Keratinocyte (primary cell): ENCODE data around the gene CARMIL3. TPM values are rescaled to one million over a fixed set of nuclear protein-coding genes. Genes with fewer than 3 reads are reported as not detected.

Experiments used
- DNase-seq: peaks from one replicate; pipeline ENCODE4 v3.0.0-alpha.2; 2011; ENCODE audit warnings: low read depth, missing footprints, low spot score
- FAIRE-seq: peaks from 2 replicates; lab custom pipeline; 2011; peaks lifted over from hg19 to GRCh38; lab: Jason Lieb, UNC
- H2AFZ ChIP-seq: 2 replicates; pipeline ENCODE4 v1.6.0; 2012; ENCODE audit warnings: low read length, control low read depth, inconsistent platforms; ENCODE audit not compliant: control insufficient read depth
- H3K27ac ChIP-seq: 2 replicates; pipeline ENCODE4 v1.5.1; 2011; ENCODE audit warnings: low read length; ENCODE audit not compliant: control insufficient read depth, insufficient read depth
- H3K27me3 ChIP-seq: 3 replicates; pipeline ENCODE4 v1.6.0; 2011; ENCODE audit warnings: low read length; ENCODE audit not compliant: control insufficient read depth, insufficient read depth; ENCODE audit errors: extremely low read depth
- H3K36me3 ChIP-seq, 2 experiments: 2 replicates in 1 of 2; 3 replicates in 1 of 2; pipeline ENCODE4 v1.5.1; 2011; ENCODE audit warnings: low read length in 2 of 2, mild to moderate bottlenecking in 1 of 2; ENCODE audit not compliant: control insufficient read depth in 2 of 2, insufficient read depth in 2 of 2; ENCODE audit errors: extremely low read depth in 1 of 2
- H3K4me1 ChIP-seq: 3 replicates; pipeline ENCODE4 v1.5.1; 2011; ENCODE audit warnings: low read length; ENCODE audit not compliant: control insufficient read depth, insufficient read depth; ENCODE audit errors: extremely low read depth
- H3K4me2 ChIP-seq: 3 replicates; pipeline ENCODE4 v1.6.0; 2011; ENCODE audit warnings: low read depth, low read length; ENCODE audit not compliant: control insufficient read depth, insufficient read depth; ENCODE audit errors: extremely low read depth
- H3K4me3 ChIP-seq, 3 experiments: fragments of 200-600 bp in 1 of 3; sonication (generic) in 1 of 3; 2 replicates in 2 of 3; 3 replicates in 1 of 3; pipeline ENCODE4 v1.5.1; 2011 to 2016; ENCODE audit warnings: low read length in 3 of 3, mild to moderate bottlenecking in 3 of 3, control low read depth in 2 of 3, inconsistent platforms in 1 of 3, low read depth in 1 of 3, mixed read lengths in 1 of 3, mixed run types in 1 of 3, moderate library complexity in 1 of 3; ENCODE audit not compliant: control insufficient read depth in 2 of 3, insufficient read depth in 2 of 3; ENCODE audit errors: extremely low read depth in 1 of 3
- H3K79me2 ChIP-seq: 2 replicates; pipeline ENCODE4 v1.6.0; 2012; ENCODE audit warnings: low read length; ENCODE audit not compliant: control insufficient read depth, insufficient read depth
- H3K9ac ChIP-seq: 3 replicates; pipeline ENCODE4 v1.6.0; 2011; ENCODE audit warnings: low read length; ENCODE audit not compliant: control insufficient read depth, insufficient read depth; ENCODE audit errors: extremely low read depth
- H3K9me1 ChIP-seq: 3 replicates; pipeline ENCODE4 v1.6.0; 2011; ENCODE audit warnings: low read length; ENCODE audit not compliant: control insufficient read depth, insufficient read depth; ENCODE audit errors: extremely low read depth
- H3K9me3 ChIP-seq: 2 replicates; pipeline ENCODE4 v1.5.1; 2012; ENCODE audit warnings: low read depth, low read length; ENCODE audit not compliant: control insufficient read depth
- H4K20me1 ChIP-seq: 3 replicates; pipeline ENCODE4 v1.6.0; 2011; ENCODE audit warnings: low read length; ENCODE audit not compliant: control insufficient read depth, insufficient read depth; ENCODE audit errors: extremely low read depth
- CTCF ChIP-seq, 3 experiments: IDR thresholded peaks in 1 of 3; conservative IDR thresholded peaks in 1 of 3; optimal IDR thresholded peaks in 1 of 3; 2 replicates in 2 of 3; 3 replicates in 1 of 3; pipeline versions ENCODE3 to v1.5.1; 2011; ENCODE audit warnings: low read length in 3 of 3, mild to moderate bottlenecking in 3 of 3, moderate library complexity in 2 of 3, control low read depth in 1 of 3, inconsistent platforms in 1 of 3; ENCODE audit not compliant: insufficient read depth in 2 of 3; ENCODE audit errors: extremely low read depth in 1 of 3
- EZH2 ChIP-seq: IDR thresholded peaks from one replicate; pipeline ENCODE4 v1.6.1; 2012; ENCODE audit warnings: inconsistent platforms, mild to moderate bottlenecking, low read length, moderate library complexity
- dilution Hi-C: fragments of 300-500 bp; cut with MboI; formaldehyde crosslinking; loops from one replicate; pipeline ENCODE4 v1.7.0; 2020; ENCODE audit warnings: low sequenced_read_pairs; ENCODE audit not compliant: extremely low pct_ligation_motif_present
- polyA plus RNA-seq, 5 experiments: library from polyadenylated mRNA; depleted of rRNA in 3 of 5; stranded (reverse) in 3 of 5; stranded (forward) in 1 of 5; unstranded in 1 of 5; fragments of >200 nt; gene quantifications; 1 replicate in 1 of 5; 2 replicates in 3 of 5; 3 replicates in 1 of 5; pipeline versions ENCODE4 v1.2.1 to v1.2.3, GENCODE V29; 2011 to 2012; ENCODE audit warnings: missing spikeins in 2 of 5, low read depth in 1 of 5, low replicate concordance in 1 of 5

Gene CARMIL3
- polyA plus RNA-seq, 1 donor (not counting 4 experiments of a cell fraction or from before 2014, with no cell fraction given), result 0.12 TPM

- Histone ChIP-seq H2AFZ (no peak overlapping the region), H3K9me1 (no peaks in the 10 kb centered on the region), H3K27me3 (no peaks in the 10 kb centered on the region), H3K4me3 (no peak overlapping the region), H3K9me3 (no peaks in the 10 kb centered on the region), H3K79me2 (no peaks in the 10 kb centered on the region), H3K4me2 (no peak overlapping the region), H3K27ac (no peak overlapping the region), H3K36me3 (no peaks in the 10 kb centered on the region), H3K4me1 (no peaks in the 10 kb centered on the region), H3K9ac (no peak overlapping the region), H4K20me1 (no peaks in the 10 kb centered on the region)
- no peak for DNase-seq
- FAIRE-seq, result no peak
- dilution Hi-C loops, result no loop called here
- TF ChIP-seq EZH2, result no peak
- no peak for TF ChIP-seq CTCF (optimal IDR thresholded peaks at IDR 0.05 in 1 of 3, IDR thresholded peaks at IDR 0.05 in 1 of 3, conservative IDR thresholded peaks at IDR 0.05 in 1 of 3; ENCODE audit: extremely low read depth in 1 of 3, insufficient read depth in 2 of 3, low read length in 3 of 3)
Measured at GRCh38 chr14:24057867-24058259, 6.1 kb downstream of the CARMIL3 start.

- dilution Hi-C loops, result no loop called here
- H3K9me3 ChIP-seq, result no peaks in the 10 kb centered on the region
- H3K79me2 ChIP-seq, result no peaks in the 10 kb centered on the region
- H3K4me3 ChIP-seq, result no peak overlapping the region
- H3K9ac ChIP-seq, result no peak overlapping the region
- H4K20me1 ChIP-seq, result no peaks in the 10 kb centered on the region
- no peaks in the 10 kb centered on the region for H3K4me1 ChIP-seq
- TF ChIP-seq CTCF (optimal IDR thresholded peaks at IDR 0.05 in 1 of 3, IDR thresholded peaks at IDR 0.05 in 1 of 3, conservative IDR thresholded peaks at IDR 0.05 in 1 of 3; ENCODE audit: extremely low read depth in 1 of 3, insufficient read depth in 2 of 3, low read length in 3 of 3) (peak; percentile 82 to 91 (median 88)), EZH2 (no peak)
- no peaks in the 10 kb centered on the region for H3K9me1 ChIP-seq
- no peak overlapping the region for H3K4me2 ChIP-seq
- H3K36me3 ChIP-seq, result no peaks in the 10 kb centered on the region
- H2AFZ ChIP-seq, result no peak overlapping the region
- H3K27me3 ChIP-seq, result no peaks in the 10 kb centered on the region
- DNase-seq (peak; percentile 15), FAIRE-seq (peak; percentile 81)
- no peak overlapping the region for H3K27ac ChIP-seq
Measured at GRCh38 chr14:24058260-24058950, 6.6 kb downstream of the CARMIL3 start.
